ENCODE results near the gene DCTPP1.

- no peak for TF ChIP-seq CTCF (IDR thresholded peaks at IDR 0.05; ENCODE audit: low read length)
- TF ChIP-seq EZH2 (optimal IDR thresholded peaks at IDR 0.05; ENCODE audit: low read depth, low read length): no peak
- no peak for TF ChIP-seq EZH2phosphoT487 (IDR thresholded peaks at IDR 0.05; ENCODE audit: low read length)
Measured at GRCh38 chr16:30446203-30446595, 16.4 kb upstream of the DCTPP1 start.
